Fibroblast of pulmonary artery (primary cell): ENCODE results near the gene SLC39A2.

Experiments
- DNase-seq: peaks from one replicate; pipeline ENCODE4 v3.0.0-alpha.2; 2010; ENCODE audit warnings: low read depth
- H3K4me3 ChIP-seq: replicated peaks from 2 replicates; pipeline ENCODE4 v1.5.1; 2011; ENCODE audit warnings: low read depth, mild to moderate bottlenecking, control low read depth, low read length, moderate library complexity
- CTCF ChIP-seq: IDR thresholded peaks from 2 replicates; pipeline ENCODE4 v1.5.1; 2011; ENCODE audit warnings: mild to moderate bottlenecking, control low read depth, low read length, inconsistent platforms; ENCODE audit errors: missing control alignments

SLC39A2 gene

GRCh38 chr14:21014761-21015190 lies 15.7 kb downstream of the SLC39A2 start:
- DNase-seq = peak; percentile 92
- TF ChIP-seq CTCF = peak; percentile 95
- H3K4me3 ChIP-seq = no peak overlapping the region

- no peak overlapping the region for H3K4me3 ChIP-seq
- DNase-seq = no peak
- TF ChIP-seq CTCF = no peak
These were observed 16.2 kb downstream of the SLC39A2 start for GRCh38 chr14:21015312-21015711.

- TF ChIP-seq CTCF = no peak
- DNase-seq = no peak
- no peak overlapping the region for H3K4me3 ChIP-seq
These were observed 17.5 kb downstream of the SLC39A2 start for GRCh38 chr14:21016413-21017190.

GRCh38 chr14:21017528-21018245 lies 18.6 kb downstream of the SLC39A2 start:
- H3K4me3 ChIP-seq = no peak overlapping the region
- DNase-seq = no peak
- TF ChIP-seq CTCF = no peak

GRCh38 chr14:21018286-21018685 lies 19.2 kb downstream of the SLC39A2 start:
- DNase-seq = no peak
- H3K4me3 ChIP-seq = no peak overlapping the region
- no peak for TF ChIP-seq CTCF

GRCh38 chr14:21018781-21019180 lies 19.7 kb downstream of the SLC39A2 start:
- H3K4me3 ChIP-seq = no peak overlapping the region

More at GRCh38 chr14:21018781-21019180, 19.7 kb downstream of the SLC39A2 start:
- TF ChIP-seq CTCF = no peak
- DNase-seq = no peak
